Measurements from ENCODE around the gene ATP6AP2.
A peak's percentile ranks its signal among the peaks of the same experiment; 100 is the strongest.
"Not testable (repeated sequence)": the region's sequence is repeated elsewhere in the genome, so short reads cannot be mapped to it uniquely, and the experiment has no call there.

The ATP6AP2 gene

GRCh38 chrX:40580537-40581335, at the start of gene ATP6AP2:
Gene ATP6AP2 (plus strand): TSS chrX:40580970. CDS start chrX:40581066, 96 bp downstream.
- peak; percentile 93 for DNase-seq

- no peak for DNase-seq
Measured at GRCh38 chrX:40531056-40531826, 49.5 kb upstream of the ATP6AP2 start.

- DNase-seq: no peak
Measured at GRCh38 chrX:40537310-40537709, 43.5 kb upstream of the ATP6AP2 start.

- DNase-seq: no peak
Measured at GRCh38 chrX:40538406-40538805, 42.4 kb upstream of the ATP6AP2 start.

GRCh38 chrX:40539214-40540142, 41.3 kb upstream of the ATP6AP2 start:
- peak; percentile 73 for DNase-seq

GRCh38 chrX:40542208-40542607, 38.6 kb upstream of the ATP6AP2 start:
- no peak for DNase-seq

- no peak for DNase-seq
Measured at GRCh38 chrX:40542972-40543371, 37.8 kb upstream of the ATP6AP2 start.

- DNase-seq: peak; percentile 45
Measured at GRCh38 chrX:40543661-40544328, 37.0 kb upstream of the ATP6AP2 start.

- no peak for DNase-seq
Measured at GRCh38 chrX:40544343-40545266, 36.2 kb upstream of the ATP6AP2 start.

GRCh38 chrX:40546870-40547269, 33.9 kb upstream of the ATP6AP2 start:
- no peak for DNase-seq

GRCh38 chrX:40550066-40550465, 30.7 kb upstream of the ATP6AP2 start:
- DNase-seq: no peak

GRCh38 chrX:40552768-40553167, 28.0 kb upstream of the ATP6AP2 start:
- DNase-seq: peak; percentile 8

GRCh38 chrX:40558590-40558989, 22.2 kb upstream of the ATP6AP2 start:
- DNase-seq: no peak

- no peak for DNase-seq
Measured at GRCh38 chrX:40563784-40564183, 17.0 kb upstream of the ATP6AP2 start.

GRCh38 chrX:40564447-40564846, 16.3 kb upstream of the ATP6AP2 start:
- DNase-seq: no peak

- peak; percentile 10 for DNase-seq
Measured at GRCh38 chrX:40570346-40571093, 10.2 kb upstream of the ATP6AP2 start.

- peak; percentile 30 for DNase-seq
Measured at GRCh38 chrX:40571164-40571563, 9.6 kb upstream of the ATP6AP2 start.

- no peak for DNase-seq
Measured at GRCh38 chrX:40571600-40571999, 9.2 kb upstream of the ATP6AP2 start.

GRCh38 chrX:40573763-40574162, 7.0 kb upstream of the ATP6AP2 start:
- peak; percentile 42 for DNase-seq

GRCh38 chrX:40575411-40575810, 5.4 kb upstream of the ATP6AP2 start:
- not testable (repeated sequence) for DNase-seq
